WTC11 (cell line): Measurements from ENCODE around the gene UIMC1. TPM values are rescaled to one million over a fixed set of nuclear protein-coding genes. Genes with fewer than 3 reads are reported as not detected.

Experiments
- ATAC-seq: fragments of 200-7000 bp; cut with Tn5 transposase; 2 replicates; pipeline ENCODE4 v1.10.0; 2021; ENCODE audit warnings: mild to moderate bottlenecking, moderate library complexity
- CTCF ChIA-PET: fragments of 300-600 bp; sonication (Branson Sonifier 250); formaldehyde crosslinking; loops from one replicate; lab custom pipeline; 2021; ENCODE audit warnings: antibody characterized with exemption; lab: Charles Lee
- POLR2A ChIA-PET: fragments of 350-600 bp; sonication (Branson Sonifier 250); formaldehyde crosslinking; loops from one replicate; lab custom pipeline; 2021; ENCODE audit warnings: antibody characterized with exemption; lab: Charles Lee
- DNase-seq: peaks from one replicate; pipeline ENCODE4 v3.0.0; 2021; ENCODE audit warnings: low spot score
- H3K27ac Mint-ChIP-seq: 2 replicates; pipeline ENCODE4 v1.8.0; 2021; ENCODE audit warnings: mixed read lengths
- H3K27me3 Mint-ChIP-seq: 2 replicates; pipeline ENCODE4 v1.8.0; 2021; ENCODE audit warnings: low read depth, mild to moderate bottlenecking, moderate library complexity, mixed read lengths
- H3K36me3 Mint-ChIP-seq: 2 replicates; pipeline ENCODE4 v1.8.0; 2021; ENCODE audit warnings: mixed read lengths
- H3K4me1 Mint-ChIP-seq: 2 replicates; pipeline ENCODE4 v1.8.0; 2022; ENCODE audit warnings: mixed read lengths
- H3K4me3 Mint-ChIP-seq: 2 replicates; pipeline ENCODE4 v1.8.0; 2021; ENCODE audit warnings: mild to moderate bottlenecking, moderate library complexity, mixed read lengths
- H3K9me3 Mint-ChIP-seq: 2 replicates; pipeline ENCODE4 v1.8.0; 2021; ENCODE audit warnings: mixed read lengths
- CREB1 ChIP-seq: sonication (generic); formaldehyde crosslinking; IDR thresholded peaks from 2 replicates; pipeline ENCODE4 v1.8.0; 2023; ENCODE audit warnings: mild to moderate bottlenecking, missing genetic modification reagents
- E2F1 ChIP-seq: sonication (generic); formaldehyde crosslinking; IDR thresholded peaks from 2 replicates; pipeline ENCODE4 v1.8.0; 2022; ENCODE audit warnings: mild to moderate bottlenecking, missing genetic modification reagents
- FOXK1 ChIP-seq: sonication (generic); formaldehyde crosslinking; IDR thresholded peaks from 2 replicates; pipeline ENCODE4 v1.8.0; 2022; ENCODE audit warnings: mild to moderate bottlenecking, moderate library complexity, missing genetic modification reagents
- GTF2I ChIP-seq: fragments of 250-450 bp; sonication (Bioruptor Pico); conservative IDR thresholded peaks from 2 replicates; pipeline ENCODE4 v1.4.0; 2021; ENCODE audit warnings: mild to moderate bottlenecking
- IRF2 ChIP-seq: sonication (generic); formaldehyde crosslinking; IDR thresholded peaks from 2 replicates; pipeline ENCODE4 v1.8.0; 2022; ENCODE audit warnings: low read depth, missing genetic modification reagents, borderline replicate concordance
- KAT7 ChIP-seq: sonication (generic); formaldehyde crosslinking; IDR thresholded peaks from 2 replicates; pipeline ENCODE4 v1.8.1; 2023; ENCODE audit warnings: missing genetic modification reagents, mild to moderate bottlenecking, borderline replicate concordance
- MAX ChIP-seq: sonication (generic); formaldehyde crosslinking; IDR thresholded peaks from 2 replicates; pipeline ENCODE4 v1.8.0; 2022; ENCODE audit warnings: mild to moderate bottlenecking, missing genetic modification reagents
- NFATC4 ChIP-seq: fragments of 250-450 bp; sonication (Bioruptor Pico); IDR thresholded peaks from 2 replicates; pipeline ENCODE4 v1.9.0; 2021; ENCODE audit warnings: mild to moderate bottlenecking
- NFYB ChIP-seq: sonication (generic); formaldehyde crosslinking; conservative IDR thresholded peaks from 2 replicates; pipeline ENCODE4 v1.8.0; 2022; ENCODE audit warnings: low read depth, missing genetic modification reagents
- OVOL2 ChIP-seq: fragments of 250-450 bp; sonication (Bioruptor Pico); IDR thresholded peaks from 2 replicates; pipeline ENCODE4 v1.9.0; 2021; ENCODE audit warnings: mild to moderate bottlenecking, borderline replicate concordance
- RORB ChIP-seq: fragments of 250-450 bp; sonication (Bioruptor Pico); IDR thresholded peaks from 2 replicates; pipeline ENCODE4 v1.9.0; 2021; ENCODE audit warnings: mild to moderate bottlenecking
- TEAD4 ChIP-seq: sonication (generic); formaldehyde crosslinking; IDR thresholded peaks from 2 replicates; pipeline ENCODE4 v1.8.0; 2022; ENCODE audit warnings: mild to moderate bottlenecking, missing genetic modification reagents
- USF2 ChIP-seq: sonication (generic); formaldehyde crosslinking; IDR thresholded peaks from 2 replicates; pipeline ENCODE4 v1.8.1; 2023; ENCODE audit warnings: mild to moderate bottlenecking, missing genetic modification reagents, moderate library complexity
- ZMAT4 ChIP-seq: fragments of 250-450 bp; sonication (Bioruptor Pico); IDR thresholded peaks from 2 replicates; pipeline ENCODE4 v1.9.0; 2021; ENCODE audit warnings: mild to moderate bottlenecking
- ZNF263 ChIP-seq: sonication (generic); formaldehyde crosslinking; IDR thresholded peaks from 2 replicates; pipeline ENCODE4 v1.8.1; 2022; ENCODE audit warnings: low read depth, mild to moderate bottlenecking, moderate library complexity, missing genetic modification reagents
- ZNF281 ChIP-seq: sonication (generic); formaldehyde crosslinking; IDR thresholded peaks from 2 replicates; pipeline ENCODE4 v1.8.0; 2023; ENCODE audit warnings: mild to moderate bottlenecking, missing genetic modification reagents
- ZNF317 ChIP-seq: sonication (generic); formaldehyde crosslinking; IDR thresholded peaks from 2 replicates; pipeline ENCODE4 v1.8.1; 2023; ENCODE audit warnings: low read depth, mild to moderate bottlenecking, moderate library complexity, missing genetic modification reagents, borderline replicate concordance
- ZNF532 ChIP-seq: fragments of 250-450 bp; sonication (Bioruptor Pico); IDR thresholded peaks from 2 replicates; pipeline ENCODE4 v1.9.0; 2021; ENCODE audit warnings: mild to moderate bottlenecking, borderline replicate concordance
- total RNA-seq: library from RNA; stranded (reverse); gene quantifications from 3 replicates; pipeline ENCODE4 v1.2.3, GENCODE V29; 2021

Gene UIMC1
- total RNA-seq, 1 experiment from 2014 or later: 48.0 TPM

- no peaks in the 10 kb centered on the region for H3K4me1 Mint-ChIP-seq
- TF ChIP-seq OVOL2 (CRISPR knock-in tag): no peak
- no peak for TF ChIP-seq NFYB
- no peak for TF ChIP-seq IRF2 (CRISPR knock-in tag)
- no peak for TF ChIP-seq MAX (CRISPR knock-in tag)
- no peak for TF ChIP-seq ZMAT4 (CRISPR knock-in tag)
- no peak for TF ChIP-seq USF2 (CRISPR knock-in tag)
- TF ChIP-seq TEAD4 (CRISPR knock-in tag): no peak
- no peak for TF ChIP-seq NFATC4 (CRISPR knock-in tag)
- TF ChIP-seq FOXK1: no peak
- no peak overlapping the region for H3K4me3 Mint-ChIP-seq
- peak overlapping the region; percentile 11; the same call in 1 of the 2 replicates for H3K27ac Mint-ChIP-seq
- ATAC-seq: no peak
- ChIA-PET POLR2A (no interaction called here), CTCF (interaction anchor here (0.9 to 3.0 kb wide), 8 partner anchors 8 to 220 kb away, joined by 3 to 16 read pairs (median 5); no protein-coding TSS in a partner anchor)
- DNase-seq: no peak
- no peaks in the 10 kb centered on the region for H3K27me3 Mint-ChIP-seq
- no peaks in the 10 kb centered on the region for H3K9me3 Mint-ChIP-seq
- H3K36me3 Mint-ChIP-seq: no peaks in the 10 kb centered on the region
Measured at GRCh38 chr5:176878463-176878862, 128.1 kb downstream of the UIMC1 start.

GRCh38 chr5:176877793-176878331 is 128.7 kb downstream of the UIMC1 start:
- DNase-seq: no peak
- CTCF ChIA-PET: interaction anchor here (0.9 to 3.0 kb wide), 7 partner anchors 11 to 259 kb away, joined by 3 to 16 read pairs (median 3); no protein-coding TSS in a partner anchor
- POLR2A ChIA-PET: no interaction called here

GRCh38 chr5:176876506-176877431 is 129.8 kb downstream of the UIMC1 start:
- DNase-seq: no peak
- Mint-ChIP-seq H3K4me1 (no peaks in the 10 kb centered on the region), H3K27ac (no peak overlapping the region), H3K9me3 (no peaks in the 10 kb centered on the region), H3K4me3 (no peak overlapping the region), H3K36me3 (no peaks in the 10 kb centered on the region), H3K27me3 (no peaks in the 10 kb centered on the region)
- ChIA-PET CTCF (interaction anchor here (0.9 to 3.0 kb wide), 4 partner anchors 179 to 258 kb away, joined by 3 to 16 read pairs (median 6); no protein-coding TSS in a partner anchor), POLR2A (no interaction called here)
- ATAC-seq: no peak
- TF ChIP-seq GTF2I (CRISPR knock-in tag) (no peak), ZNF281 (CRISPR knock-in tag) (no peak), ZNF532 (no peak), CREB1 (CRISPR knock-in tag) (no peak), ZNF263 (CRISPR knock-in tag) (no peak)

More at GRCh38 chr5:176877793-176878331, 128.7 kb downstream of the UIMC1 start:
- Mint-ChIP-seq H3K36me3 (no peaks in the 10 kb centered on the region), H3K9me3 (no peaks in the 10 kb centered on the region), H3K4me3 (no peak overlapping the region), H3K4me1 (no peaks in the 10 kb centered on the region), H3K27ac (no peak overlapping the region), H3K27me3 (no peaks in the 10 kb centered on the region)
- no peak for ATAC-seq
- TF ChIP-seq RORB (CRISPR knock-in tag) (no peak), KAT7 (no peak), USF2 (CRISPR knock-in tag) (no peak), ZNF317 (no peak), E2F1 (CRISPR knock-in tag) (no peak)
